H9 (cell line): Measurements from ENCODE around the gene DCANP1. TPM values are rescaled to one million over a fixed set of nuclear protein-coding genes. Genes with fewer than 3 reads are reported as not detected.
"Not testable (repeated sequence)": the region's sequence is repeated elsewhere in the genome, so short reads cannot be mapped to it uniquely, and the experiment has no call there.

ENCODE experiments used
- DNase-seq: peaks from one replicate; pipeline ENCODE4 v3.0.0-alpha.2; 2017
- H2AFZ ChIP-seq: one replicate; pipeline ENCODE4 v1.6.1; 2013; ENCODE audit warnings: mild to moderate bottlenecking, low read length, control low read depth, moderate library complexity
- H2AK5ac ChIP-seq: 2 replicates; pipeline ENCODE4 v1.6.1; 2013; ENCODE audit warnings: low read length, control low read depth, mixed read lengths; ENCODE audit not compliant: insufficient read length
- H2BK120ac ChIP-seq: one replicate; pipeline ENCODE4 v1.6.1; 2013; ENCODE audit warnings: low read depth, mild to moderate bottlenecking, low read length, control low read depth, inconsistent platforms; ENCODE audit not compliant: poor library complexity, severe bottlenecking
- H2BK12ac ChIP-seq: 2 replicates; pipeline ENCODE4 v1.6.1; 2013; ENCODE audit warnings: low read length, control low read depth, mixed read lengths, low read depth; ENCODE audit not compliant: insufficient read length
- H2BK15ac ChIP-seq: 2 replicates; pipeline ENCODE4 v1.6.1; 2013; ENCODE audit warnings: low read depth, low read length, control low read depth
- H2BK20ac ChIP-seq: one replicate; pipeline ENCODE4 v1.6.1; 2013; ENCODE audit warnings: low read depth, mild to moderate bottlenecking, low read length, control low read depth, inconsistent platforms; ENCODE audit not compliant: poor library complexity, severe bottlenecking
- H2BK5ac ChIP-seq: 2 replicates; pipeline ENCODE4 v1.6.1; 2013; ENCODE audit warnings: low read length, control low read depth, mixed read lengths; ENCODE audit not compliant: insufficient read length
- H3K14ac ChIP-seq: 2 replicates; pipeline ENCODE4 v1.6.1; 2013; ENCODE audit warnings: low read length, control low read depth; ENCODE audit not compliant: insufficient read depth
- H3K18ac ChIP-seq: 2 replicates; pipeline ENCODE4 v1.6.1; 2013; ENCODE audit warnings: low read depth, mild to moderate bottlenecking, mixed read lengths, low read length, control low read depth; ENCODE audit not compliant: insufficient read length
- H3K23ac ChIP-seq: 2 replicates; pipeline ENCODE4 v1.6.1; 2013; ENCODE audit warnings: low read length, control low read depth, mixed read lengths, low read depth; ENCODE audit not compliant: insufficient read length
- H3K23me2 ChIP-seq: 2 replicates; pipeline ENCODE4 v1.6.1; 2013; ENCODE audit warnings: low read depth, mild to moderate bottlenecking, mixed read lengths, low read length, control low read depth; ENCODE audit not compliant: insufficient read length, poor library complexity, severe bottlenecking
- H3K27ac ChIP-seq: 2 replicates; pipeline ENCODE4 v1.5.1; 2013; ENCODE audit warnings: low read length, control low read depth, mixed read lengths, low read depth; ENCODE audit not compliant: insufficient read length
- H3K27me3 ChIP-seq: 2 replicates; pipeline ENCODE4 v1.6.1; 2013; ENCODE audit warnings: low read length, control low read depth, inconsistent platforms; ENCODE audit not compliant: insufficient read depth
- H3K4ac ChIP-seq: 2 replicates; pipeline ENCODE4 v1.6.1; 2013; ENCODE audit warnings: low read depth, mild to moderate bottlenecking, control low read depth, inconsistent platforms, low read length, moderate library complexity
- H3K4me1 ChIP-seq: 2 replicates; pipeline ENCODE4 v1.6.1; 2013; ENCODE audit warnings: low read length, control low read depth, inconsistent platforms; ENCODE audit not compliant: insufficient read depth
- H3K4me2 ChIP-seq: 2 replicates; pipeline ENCODE4 v1.6.1; 2013; ENCODE audit warnings: low read length, control low read depth, mixed read lengths; ENCODE audit not compliant: insufficient read length, insufficient read depth
- H3K56ac ChIP-seq: 2 replicates; pipeline ENCODE4 v1.6.1; 2013; ENCODE audit warnings: low read depth, mild to moderate bottlenecking, mixed read lengths, low read length, control low read depth; ENCODE audit not compliant: insufficient read length
- H3K79me1 ChIP-seq: 2 replicates; pipeline ENCODE4 v1.6.1; 2013; ENCODE audit warnings: low read depth, mild to moderate bottlenecking, moderate library complexity, low read length, control low read depth, inconsistent platforms; ENCODE audit not compliant: insufficient read depth, poor library complexity, severe bottlenecking
- H3K79me2 ChIP-seq: 2 replicates; pipeline ENCODE4 v1.6.1; 2013; ENCODE audit warnings: low read length, control low read depth, inconsistent platforms; ENCODE audit not compliant: insufficient read depth
- H3K9ac ChIP-seq: 2 replicates; pipeline ENCODE4 v1.6.1; 2013; ENCODE audit warnings: low read length, control low read depth, mixed read lengths; ENCODE audit not compliant: insufficient read length; ENCODE audit errors: extremely low read depth
- H3K9me3 ChIP-seq: one replicate; pipeline ENCODE4 v1.6.1; 2013; ENCODE audit warnings: low read depth, low read length, inconsistent platforms; ENCODE audit not compliant: control insufficient read depth
- H3T11ph ChIP-seq: one replicate; pipeline ENCODE4 v1.6.1; 2013; ENCODE audit warnings: mild to moderate bottlenecking, low read length, control low read depth, inconsistent platforms
- H4K20me1 ChIP-seq: one replicate; pipeline ENCODE4 v1.6.1; 2013; ENCODE audit not compliant: control insufficient read depth, insufficient read length, insufficient read depth
- H4K5ac ChIP-seq: 2 replicates; pipeline ENCODE4 v1.6.1; 2013; ENCODE audit warnings: low read depth, mild to moderate bottlenecking, mixed read lengths, low read length, control low read depth; ENCODE audit not compliant: insufficient read length
- H4K8ac ChIP-seq: replicated peaks from 2 replicates; pipeline ENCODE4 v1.6.1; 2013; ENCODE audit warnings: low read length, control low read depth, mixed read lengths, low read depth; ENCODE audit not compliant: insufficient read length
- H4K91ac ChIP-seq: 2 replicates; pipeline ENCODE4 v1.6.1; 2013; ENCODE audit warnings: low read depth, mild to moderate bottlenecking, moderate library complexity, mixed read lengths, low read length, control low read depth; ENCODE audit not compliant: insufficient read length
- H3K27ac Mint-ChIP-seq, 3 experiments: 2 replicates in 2 of 3; 3 replicates in 1 of 3; pipeline ENCODE4 v1.8.0; 2020 to 2021; ENCODE audit warnings: mixed read lengths in 3 of 3, mild to moderate bottlenecking in 1 of 3, moderate library complexity in 1 of 3
- H3K27me3 Mint-ChIP-seq: 2 replicates; pipeline ENCODE4 v1.8.0; 2021; ENCODE audit warnings: low read depth, mild to moderate bottlenecking, moderate library complexity, mixed read lengths
- H3K36me3 Mint-ChIP-seq, 3 experiments: 2 replicates in 2 of 3; 3 replicates in 1 of 3; pipeline ENCODE4 v1.8.0; 2020 to 2021; ENCODE audit warnings: low read depth in 3 of 3, mixed read lengths in 3 of 3; ENCODE audit not compliant: insufficient read depth in 1 of 3
- H3K4me1 Mint-ChIP-seq, 2 experiments: 2 replicates each; pipeline ENCODE4 v1.8.0; 2020; ENCODE audit warnings: mixed read lengths in 2 of 2
- H3K4me3 Mint-ChIP-seq, 2 experiments: 2 replicates in 1 of 2; 3 replicates in 1 of 2; pipeline ENCODE4 v1.8.0; 2020 to 2021; ENCODE audit warnings: mild to moderate bottlenecking in 2 of 2, mixed read lengths in 2 of 2, moderate library complexity in 1 of 2
- H3K9me3 Mint-ChIP-seq, 2 experiments: 2 replicates in 1 of 2; 3 replicates in 1 of 2; pipeline ENCODE4 v1.8.0; 2020; ENCODE audit warnings: mild to moderate bottlenecking in 2 of 2, mixed read lengths in 2 of 2, moderate library complexity in 1 of 2
- WGBS: extraction: QIAGEN DNeasy Blood & Tissue Kit; methylation state at CpG from one replicate; pipeline ENCODE4 v1.1.7; 2013; ENCODE audit warnings: missing lambda C conversion rate, low lambda C conversion rate, mixed read lengths; ENCODE audit not compliant: insufficient read length; ENCODE audit errors: extremely low coverage; 5-methylcytosine and 5-hydroxymethylcytosine counted together
- long read RNA-seq: library from polyadenylated mRNA; unstranded; transcript quantifications from one replicate; pipeline ENCODE4 v2.0.0, GENCODE V29; 2020
- total RNA-seq: library from RNA; stranded (reverse); gene quantifications from 2 replicates; pipeline ENCODE4 v1.2.1, GENCODE V29; 2021
- TF ChIP-seq, protein P1 (sequence below): fragments of 200-600 bp; sonication (generic); conservative IDR thresholded peaks from 3 replicates; pipeline ENCODE4 v1.8.0; 2021; ENCODE audit warnings: antibody characterized with exemption, mild to moderate bottlenecking

DCANP1 gene, protein sequence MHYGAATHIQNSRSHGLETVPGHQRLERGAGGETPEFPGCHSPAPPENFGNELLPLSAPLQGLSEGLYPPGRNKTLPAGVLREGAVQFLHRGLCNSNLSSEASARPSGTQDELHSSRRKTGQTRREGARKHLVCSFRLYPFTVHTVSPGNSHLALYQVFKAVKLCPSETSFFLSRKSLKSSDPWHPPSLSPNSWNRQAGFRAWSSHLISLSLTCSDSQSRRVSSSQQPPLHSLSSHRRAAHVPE
- not detected in 2 replicates for total RNA-seq
- long read RNA-seq: 0 reads

- Mint-ChIP-seq H3K4me1 (peaks cover 12 to 14% of the 10 kb centered on the region in 2 experiments), H3K9me3 (no peaks in the 10 kb centered on the region; a peak in 1 of 5 replicates), H3K36me3 (no peaks in the 10 kb centered on the region), H3K4me3 (no peak within 1 kb of the TSS), H3K27ac (0 out of 7 replicates have a peak within 1 kb of the TSS, but pooled peaks of 1 of the 3 experiments have one; percentile 25), H3K27me3 (peaks cover 81% of the 10 kb centered on the region)
- no peaks in the 10 kb centered on the region for H3K79me2 ChIP-seq
- WGBS: no CpG with 5 or more reads among the region's 5 CpGs
- H2BK15ac ChIP-seq: no peak within 1 kb of the TSS
- no peak within 1 kb of the TSS for H2AK5ac ChIP-seq
- no peak within 1 kb of the TSS for H3K9ac ChIP-seq
- H3K79me1 ChIP-seq: no peaks in the 10 kb centered on the region
- no peak within 1 kb of the TSS for H2BK12ac ChIP-seq
- H3K9me3 ChIP-seq: no peaks in the 10 kb centered on the region
- no peak within 1 kb of the TSS for H4K91ac ChIP-seq
- H3K23me2 ChIP-seq: no peaks in the 10 kb centered on the region
- no peak within 1 kb of the TSS for H2BK5ac ChIP-seq
- no peaks in the 10 kb centered on the region for H4K20me1 ChIP-seq
- H3T11ph ChIP-seq: no peak within 1 kb of the TSS
- H3K56ac ChIP-seq: no peak within 1 kb of the TSS
- no peak within 1 kb of the TSS for H2BK20ac ChIP-seq
- H2AFZ ChIP-seq: no peak within 1 kb of the TSS
- H3K18ac ChIP-seq: no peak within 1 kb of the TSS
- DNase-seq: no peak
- no peak within 1 kb of the TSS for H3K23ac ChIP-seq
- H3K14ac ChIP-seq: no peak within 1 kb of the TSS
- no peak within 1 kb of the TSS for H2BK120ac ChIP-seq
- no peak within 1 kb of the TSS for H4K8ac ChIP-seq
- H3K4ac ChIP-seq: no peak within 1 kb of the TSS
- peaks cover 2% of the 10 kb centered on the region; the same call in 1 of the 2 replicates for H3K27me3 ChIP-seq
- TF ChIP-seq, protein P1, sequence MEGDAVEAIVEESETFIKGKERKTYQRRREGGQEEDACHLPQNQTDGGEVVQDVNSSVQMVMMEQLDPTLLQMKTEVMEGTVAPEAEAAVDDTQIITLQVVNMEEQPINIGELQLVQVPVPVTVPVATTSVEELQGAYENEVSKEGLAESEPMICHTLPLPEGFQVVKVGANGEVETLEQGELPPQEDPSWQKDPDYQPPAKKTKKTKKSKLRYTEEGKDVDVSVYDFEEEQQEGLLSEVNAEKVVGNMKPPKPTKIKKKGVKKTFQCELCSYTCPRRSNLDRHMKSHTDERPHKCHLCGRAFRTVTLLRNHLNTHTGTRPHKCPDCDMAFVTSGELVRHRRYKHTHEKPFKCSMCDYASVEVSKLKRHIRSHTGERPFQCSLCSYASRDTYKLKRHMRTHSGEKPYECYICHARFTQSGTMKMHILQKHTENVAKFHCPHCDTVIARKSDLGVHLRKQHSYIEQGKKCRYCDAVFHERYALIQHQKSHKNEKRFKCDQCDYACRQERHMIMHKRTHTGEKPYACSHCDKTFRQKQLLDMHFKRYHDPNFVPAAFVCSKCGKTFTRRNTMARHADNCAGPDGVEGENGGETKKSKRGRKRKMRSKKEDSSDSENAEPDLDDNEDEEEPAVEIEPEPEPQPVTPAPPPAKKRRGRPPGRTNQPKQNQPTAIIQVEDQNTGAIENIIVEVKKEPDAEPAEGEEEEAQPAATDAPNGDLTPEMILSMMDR: no peak
- no peak within 1 kb of the TSS for H3K4me2 ChIP-seq
- no peaks in the 10 kb centered on the region for H3K4me1 ChIP-seq
- no peak within 1 kb of the TSS for H4K5ac ChIP-seq
- H3K27ac ChIP-seq: no peak within 1 kb of the TSS
Measured at GRCh38 chr5:135447298-135447929, at the start of gene DCANP1. DCANP1 (minus strand) TSS chr5:135447348; CDS start chr5:135447108, 240 bp downstream.

GRCh38 chr5:135495531-135495930 is 48.4 kb upstream of the DCANP1 start:
- H3K4me1 ChIP-seq, H2AK5ac ChIP-seq, H3T11ph ChIP-seq, H2BK12ac ChIP-seq, H3K4ac ChIP-seq, H2BK20ac ChIP-seq, H3K4me3 Mint-ChIP-seq, H3K27ac ChIP-seq, H3K4me2 ChIP-seq, H3K23me2 ChIP-seq, H3K23ac ChIP-seq, H3K27me3 Mint-ChIP-seq, H3K79me2 ChIP-seq, H4K20me1 ChIP-seq, H2BK5ac ChIP-seq, H2BK120ac ChIP-seq, H4K91ac ChIP-seq, H3K18ac ChIP-seq, H3K56ac ChIP-seq, H4K8ac ChIP-seq, H3K9ac ChIP-seq, H3K36me3 Mint-ChIP-seq, H3K27ac Mint-ChIP-seq, DNase-seq, H3K14ac ChIP-seq, H3K79me1 ChIP-seq, H3K9me3 ChIP-seq, H4K5ac ChIP-seq, H2AFZ ChIP-seq, H2BK15ac ChIP-seq: not testable (repeated sequence)
- WGBS: no CpG with 5 or more reads among the region's 4 CpGs
- H3K27me3 ChIP-seq: peaks cover 54% of the 10 kb centered on the region
- H3K9me3 Mint-ChIP-seq: peaks cover 0 to 11% of the 10 kb centered on the region in 2 experiments; a peak in 2 of 5 replicates
- peaks cover 22 to 42% of the 10 kb centered on the region in 2 experiments for H3K4me1 Mint-ChIP-seq
